Mammary epithelial cell (primary cell): ENCODE measurements around the gene LATS2.

Source experiments
- EZH2 ChIP-seq: IDR thresholded peaks from 2 replicates; pipeline ENCODE4 v1.6.1; 2012; ENCODE audit warnings: low read length, inconsistent platforms, borderline replicate concordance
- TF ChIP-seq, protein P1 (sequence below), 2 donors: IDR thresholded peaks in 1 of 2; conservative IDR thresholded peaks in 1 of 2; 2 replicates each; pipeline ENCODE4 v1.5.1; 2011 to 2012; ENCODE audit warnings: inconsistent platforms in 2 of 2, low read length in 2 of 2, mild to moderate bottlenecking in 2 of 2, control low read depth in 1 of 2, low read depth in 1 of 2; ENCODE audit not compliant: insufficient read depth in 1 of 2; ENCODE audit errors: extremely low read depth in 1 of 2

DNA sequence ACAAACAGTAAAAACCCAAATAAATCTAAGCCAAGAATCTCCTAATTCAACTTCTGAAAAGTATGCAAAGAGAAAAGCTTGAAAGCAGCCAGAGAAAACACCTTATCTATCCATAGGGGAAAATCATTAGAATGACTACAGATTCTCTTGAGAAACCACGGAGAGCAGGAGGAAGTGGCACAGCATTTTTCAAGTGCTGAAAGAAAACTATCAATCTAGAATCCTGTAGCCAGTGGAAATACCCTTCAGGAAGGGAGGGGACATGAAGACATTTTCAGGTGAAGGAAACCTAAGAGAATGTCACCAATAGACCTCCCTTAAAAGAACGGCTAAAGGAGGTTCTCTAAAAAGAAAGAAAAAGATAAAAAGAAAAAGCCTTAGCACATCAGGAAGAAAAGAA, 92.6 kb downstream of the LATS2 start:
- TF ChIP-seq, protein P1, sequence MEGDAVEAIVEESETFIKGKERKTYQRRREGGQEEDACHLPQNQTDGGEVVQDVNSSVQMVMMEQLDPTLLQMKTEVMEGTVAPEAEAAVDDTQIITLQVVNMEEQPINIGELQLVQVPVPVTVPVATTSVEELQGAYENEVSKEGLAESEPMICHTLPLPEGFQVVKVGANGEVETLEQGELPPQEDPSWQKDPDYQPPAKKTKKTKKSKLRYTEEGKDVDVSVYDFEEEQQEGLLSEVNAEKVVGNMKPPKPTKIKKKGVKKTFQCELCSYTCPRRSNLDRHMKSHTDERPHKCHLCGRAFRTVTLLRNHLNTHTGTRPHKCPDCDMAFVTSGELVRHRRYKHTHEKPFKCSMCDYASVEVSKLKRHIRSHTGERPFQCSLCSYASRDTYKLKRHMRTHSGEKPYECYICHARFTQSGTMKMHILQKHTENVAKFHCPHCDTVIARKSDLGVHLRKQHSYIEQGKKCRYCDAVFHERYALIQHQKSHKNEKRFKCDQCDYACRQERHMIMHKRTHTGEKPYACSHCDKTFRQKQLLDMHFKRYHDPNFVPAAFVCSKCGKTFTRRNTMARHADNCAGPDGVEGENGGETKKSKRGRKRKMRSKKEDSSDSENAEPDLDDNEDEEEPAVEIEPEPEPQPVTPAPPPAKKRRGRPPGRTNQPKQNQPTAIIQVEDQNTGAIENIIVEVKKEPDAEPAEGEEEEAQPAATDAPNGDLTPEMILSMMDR (conservative IDR thresholded peaks at IDR 0.05 in 1 of 2, IDR thresholded peaks at IDR 0.05 in 1 of 2; ENCODE audit: extremely low read depth in 1 of 2, insufficient read depth in 1 of 2, low read depth in 1 of 2, low read length in 2 of 2): no peak
- TF ChIP-seq EZH2: no peak
